Peyer's patch (tissue), 4 donors: ENCODE measurements around the gene DVL1. TPM values are rescaled to one million over a fixed set of nuclear protein-coding genes. Genes with fewer than 3 reads are reported as not detected.
A peak's percentile ranks its signal among the peaks of the same experiment; 100 is the strongest.

Experiments used
- DNase-seq, 3 donors: peaks; one replicate each; pipeline ENCODE4 v3.0.0-alpha.2; 2017 to 2019
- H3K27ac ChIP-seq, 4 donors: fragments of 200-600 bp; sonication (generic); one replicate each; pipeline ENCODE4 v1.5.1; 2016 to 2019
- H3K27me3 ChIP-seq, 2 donors: fragments of 200-600 bp; sonication (generic); one replicate each; pipeline ENCODE4 v1.5.1; 2019
- H3K36me3 ChIP-seq, 3 donors: fragments of 200-600 bp; sonication (generic); one replicate each; pipeline ENCODE4 v1.5.1; 2016 to 2019
- H3K4me1 ChIP-seq, 4 donors: fragments of 200-600 bp; sonication (generic); one replicate each; pipeline ENCODE4 v1.5.1; 2016 to 2019
- H3K4me3 ChIP-seq, 4 donors: fragments of 200-600 bp; sonication (generic); 1 replicate in 3 of 4; 2 replicates in 1 of 4; pipeline ENCODE4 v1.5.1; 2016 to 2019; ENCODE audit warnings: mild to moderate bottlenecking in 1 of 4
- H3K9me3 ChIP-seq, 4 donors: fragments of 200-600 bp; sonication (generic); one replicate each; pipeline ENCODE4 v1.5.1; 2016 to 2019; ENCODE audit warnings: mild to moderate bottlenecking in 1 of 4
- CTCF ChIP-seq, 6 experiments: fragments of 450-650 bp in 4 of 6; fragments of 200-600 bp in 2 of 6; sonication (generic) in 1 of 6; IDR thresholded peaks; one replicate each; pipeline ENCODE4 v1.5.1; 2017 to 2019; ENCODE audit warnings: antibody characterized with exemption in 6 of 6, mild to moderate bottlenecking in 3 of 6, moderate library complexity in 1 of 6
- POLR2A ChIP-seq, 2 donors: fragments of 450-650 bp; IDR thresholded peaks; one replicate each; pipeline ENCODE4 v1.5.1; 2017; ENCODE audit warnings: antibody characterized with exemption in 2 of 2, mild to moderate bottlenecking in 2 of 2, moderate library complexity in 2 of 2
- total RNA-seq, 4 donors: library from RNA; depleted of rRNA; stranded (reverse); fragments of >200 nt; gene quantifications; one replicate each; pipeline ENCODE4 v1.1.0, GENCODE V29; 2016

DVL1 gene
- total RNA-seq, 4 donors from 2014 or later = 76.0 to 196 (median 164) TPM

- no peak for DNase-seq
- Histone ChIP-seq H3K36me3 (peaks cover 0 to 19% (median 0%) of the 10 kb centered on the region in 3 donors), H3K4me3 (no peak overlapping the region)
Observed at GRCh38 chr1:1300352-1300739, 48.9 kb downstream of the DVL1 start.

GRCh38 chr1:1299686-1300351 lies 49.4 kb downstream of the DVL1 start:
- Histone ChIP-seq H3K36me3 (peaks cover 0 to 25% (median 0%) of the 10 kb centered on the region in 3 donors), H3K4me3 (no peak overlapping the region), H3K27ac (no peak overlapping the region), H3K9me3 (no peaks in the 10 kb centered on the region), H3K4me1 (peaks cover 0 to 15% (median 5%) of the 10 kb centered on the region in 4 donors), H3K27me3 (no peaks in the 10 kb centered on the region)
- TF ChIP-seq POLR2A (IDR thresholded peaks at IDR 0.05) (no peak), CTCF (IDR thresholded peaks at IDR 0.05) (peak in 4 of 6 experiments; percentile 23 to 42 (median 27))
- no peak for DNase-seq

More at GRCh38 chr1:1300352-1300739, 48.9 kb downstream of the DVL1 start:
- TF ChIP-seq POLR2A (IDR thresholded peaks at IDR 0.05) (no peak), CTCF (IDR thresholded peaks at IDR 0.05) (peak in 1 of 6 experiments; percentile 1)
- Histone ChIP-seq H3K9me3 (no peaks in the 10 kb centered on the region), H3K27me3 (no peaks in the 10 kb centered on the region), H3K27ac (no peak overlapping the region), H3K4me1 (peaks cover 5 to 21% (median 11%) of the 10 kb centered on the region in 4 donors)

- no peak overlapping the region for H3K27ac ChIP-seq
- TF ChIP-seq CTCF (IDR thresholded peaks at IDR 0.05) = no peak
- TF ChIP-seq POLR2A (IDR thresholded peaks at IDR 0.05) = no peak
Observed at GRCh38 chr1:1298861-1299685, 50.1 kb downstream of the DVL1 start.

GRCh38 chr1:1297802-1298424 lies 51.3 kb downstream of the DVL1 start:
- no peaks in the 10 kb centered on the region for H3K9me3 ChIP-seq
- no peak overlapping the region for H3K4me3 ChIP-seq
- no peak for TF ChIP-seq CTCF (IDR thresholded peaks at IDR 0.05)
- TF ChIP-seq POLR2A (IDR thresholded peaks at IDR 0.05) = no peak
- no peak for DNase-seq
- H3K36me3 ChIP-seq = peaks cover 0 to 33% (median 0%) of the 10 kb centered on the region in 3 donors
- H3K27me3 ChIP-seq = no peaks in the 10 kb centered on the region
- no peaks in the 10 kb centered on the region for H3K4me1 ChIP-seq
- H3K27ac ChIP-seq = no peak overlapping the region

More at GRCh38 chr1:1298861-1299685, 50.1 kb downstream of the DVL1 start:
- peaks cover 0 to 8% (median under 1%) of the 10 kb centered on the region in 4 donors for H3K4me1 ChIP-seq
- H3K36me3 ChIP-seq = peaks cover 0 to 32% (median 0%) of the 10 kb centered on the region in 3 donors
- H3K27me3 ChIP-seq = no peaks in the 10 kb centered on the region
- no peaks in the 10 kb centered on the region for H3K9me3 ChIP-seq
- no peak overlapping the region for H3K4me3 ChIP-seq
- no peak for DNase-seq
